Neural cell (in vitro differentiated cells): ENCODE data around the gene CRACR2B. TPM values are rescaled to one million over a fixed set of nuclear protein-coding genes. Genes with fewer than 3 reads are reported as not detected.

Experiments
- H2AFZ ChIP-seq: fragments of 200-600, 300-800 bp; sonication (generic), shearing (Covaris generic); 2 replicates; pipeline ENCODE4 v1.6.0; 2014; ENCODE audit warnings: low read depth, mild to moderate bottlenecking, antibody characterized with exemption, low read length, moderate library complexity
- H3F3A ChIP-seq: fragments of 200-600 bp; shearing (Covaris generic); 2 replicates; pipeline ENCODE4 v1.6.1; 2016; ENCODE audit warnings: mild to moderate bottlenecking, moderate library complexity, mixed read lengths, antibody characterized with exemption, low read length; ENCODE audit not compliant: insufficient read depth, poor library complexity, severe bottlenecking
- H3K27ac ChIP-seq: fragments of 200-600, 300-800 bp; sonication (generic), shearing (Covaris generic); 2 replicates; pipeline ENCODE4 v1.5.1; 2014; ENCODE audit warnings: mild to moderate bottlenecking, low read length, moderate library complexity
- H3K27me3 ChIP-seq: fragments of 300-800, 200-600 bp; sonication (generic), shearing (Covaris generic); 2 replicates; pipeline ENCODE4 v1.6.0; 2014; ENCODE audit warnings: mild to moderate bottlenecking, low read depth, low read length, moderate library complexity; ENCODE audit not compliant: insufficient read depth
- H3K36me3 ChIP-seq: fragments of 300-800, 200-600 bp; sonication (generic), shearing (Covaris generic); 2 replicates; pipeline ENCODE4 v1.5.1; 2014; ENCODE audit warnings: mild to moderate bottlenecking, antibody characterized with exemption, low read length, moderate library complexity; ENCODE audit not compliant: insufficient read depth
- H3K4me2 ChIP-seq: fragments of 300-800, 200-600 bp; sonication (generic), shearing (Covaris generic); 2 replicates; pipeline ENCODE4 v1.6.0; 2014; ENCODE audit warnings: mild to moderate bottlenecking, low read length
- H3K4me3 ChIP-seq: fragments of 300-800, 200-600 bp; sonication (generic), shearing (Covaris generic); 2 replicates; pipeline ENCODE4 v1.5.1; 2014; ENCODE audit warnings: mild to moderate bottlenecking, low read length, moderate library complexity
- H3K79me2 ChIP-seq: fragments of 200-600 bp; shearing (Covaris generic); replicated peaks from 2 replicates; pipeline ENCODE4 v1.6.0; 2014; ENCODE audit warnings: mild to moderate bottlenecking, low read length, moderate library complexity; ENCODE audit not compliant: insufficient read depth
- H3K9ac ChIP-seq: fragments of 300-800, 200-600 bp; sonication (generic), shearing (Covaris generic); 2 replicates; pipeline ENCODE4 v1.6.1; 2016; ENCODE audit warnings: mild to moderate bottlenecking, low read length, mixed read lengths
- H3K9me2 ChIP-seq: fragments of 200-600 bp; shearing (Covaris generic); 2 replicates; pipeline ENCODE4 v1.6.1; 2016; ENCODE audit warnings: mild to moderate bottlenecking, low read length, mixed read lengths; ENCODE audit not compliant: insufficient read depth
- H3K9me3 ChIP-seq: fragments of 200-600, 300-800 bp; sonication (generic), shearing (Covaris generic); 2 replicates; pipeline ENCODE4 v1.6.1; 2016; ENCODE audit warnings: mild to moderate bottlenecking, mixed run types, low read length, moderate library complexity, mixed read lengths
- H4K20me1 ChIP-seq: fragments of 200-600 bp; shearing (Covaris generic); 2 replicates; pipeline ENCODE4 v1.6.1; 2016; ENCODE audit warnings: mild to moderate bottlenecking, mixed run types; ENCODE audit not compliant: insufficient read depth
- CTCF ChIP-seq: fragments of 450-650 bp; IDR thresholded peaks from 2 replicates; pipeline ENCODE4 v1.5.1; 2014; ENCODE audit warnings: antibody characterized with exemption, mild to moderate bottlenecking, moderate library complexity; ENCODE audit not compliant: poor library complexity, severe bottlenecking
- EP300 ChIP-seq: fragments of 450-650 bp; conservative IDR thresholded peaks from 2 replicates; pipeline ENCODE4 v1.6.1; 2014; ENCODE audit warnings: antibody characterized with exemption, mild to moderate bottlenecking, moderate library complexity; ENCODE audit not compliant: poor library complexity, severe bottlenecking
- EZH2 ChIP-seq: fragments of 200-600, 300-800 bp; shearing (Covaris generic), sonication (generic); IDR thresholded peaks from 2 replicates; pipeline ENCODE4 v1.6.1; 2014; ENCODE audit warnings: antibody characterized with exemption, low read length, borderline replicate concordance, mild to moderate bottlenecking; ENCODE audit not compliant: insufficient read depth, poor library complexity, severe bottlenecking
- MXI1 ChIP-seq: fragments of 450-650 bp; conservative IDR thresholded peaks from 2 replicates; pipeline ENCODE4 v1.6.1; 2014; ENCODE audit warnings: antibody characterized with exemption, mild to moderate bottlenecking; ENCODE audit not compliant: poor library complexity, severe bottlenecking
- POLR2AphosphoS5 ChIP-seq: IDR thresholded peaks from 2 replicates; pipeline ENCODE4 v1.6.1; 2012
- RAD21 ChIP-seq: fragments of 450-650 bp; conservative IDR thresholded peaks from 2 replicates; pipeline ENCODE4 v1.6.1; 2014; ENCODE audit warnings: antibody characterized with exemption, mild to moderate bottlenecking, moderate library complexity
- REST ChIP-seq: IDR thresholded peaks from 2 replicates; pipeline ENCODE4 v1.6.1; 2012; ENCODE audit warnings: borderline replicate concordance
- SMC3 ChIP-seq: fragments of 450-650 bp; conservative IDR thresholded peaks from 2 replicates; pipeline ENCODE4 v1.6.1; 2014; ENCODE audit warnings: antibody characterized with exemption, mild to moderate bottlenecking, moderate library complexity; ENCODE audit not compliant: poor library complexity
- TAF1 ChIP-seq: IDR thresholded peaks from 2 replicates; pipeline ENCODE4 v1.6.1; 2012; ENCODE audit warnings: low read depth
- polyA plus RNA-seq: library from polyadenylated mRNA; depleted of rRNA; stranded (reverse); fragments of >200 nt; gene quantifications from 2 replicates; pipeline ENCODE4 v1.2.3, GENCODE V29; 2014

CRACR2B gene
- polyA plus RNA-seq, 1 donor from 2014 or later: 1.2 TPM

- H4K20me1 ChIP-seq: no peaks in the 10 kb centered on the region
These were observed 27.6 kb downstream of the CRACR2B start for GRCh38 chr11:855330-855674.

GRCh38 chr11:855796-856195 lies 28.1 kb downstream of the CRACR2B start:
- Histone ChIP-seq H3K36me3 (no peaks in the 10 kb centered on the region), H3K9ac (no peak overlapping the region), H3K27me3 (peaks cover under 1% of the 10 kb centered on the region), H3K9me3 (no peaks in the 10 kb centered on the region), H3K27ac (no peak overlapping the region), H3F3A (no peaks in the 10 kb centered on the region), H2AFZ (no peak overlapping the region), H3K4me2 (no peak overlapping the region), H4K20me1 (no peaks in the 10 kb centered on the region), H3K79me2 (no peaks in the 10 kb centered on the region), H3K9me2 (no peaks in the 10 kb centered on the region), H3K4me3 (peak overlapping the region; percentile 30)
- no peak for TF ChIP-seq CTCF

More at GRCh38 chr11:855330-855674, 27.6 kb downstream of the CRACR2B start:
- Histone ChIP-seq H3K9me2 (no peaks in the 10 kb centered on the region), H3K4me2 (no peak overlapping the region), H3K9me3 (no peaks in the 10 kb centered on the region), H3K79me2 (no peaks in the 10 kb centered on the region), H3K36me3 (no peaks in the 10 kb centered on the region), H3K9ac (peak overlapping the region; percentile 53), H3F3A (no peaks in the 10 kb centered on the region), H3K27ac (no peak overlapping the region), H2AFZ (no peak overlapping the region), H3K27me3 (peaks cover 5% of the 10 kb centered on the region), H3K4me3 (no peak overlapping the region)
- TF ChIP-seq MXI1: no peak
- no peak for TF ChIP-seq RAD21
- TF ChIP-seq REST: no peak
- no peak for TF ChIP-seq POLR2AphosphoS5
- no peak for TF ChIP-seq EP300
- no peak for TF ChIP-seq EZH2
- no peak for TF ChIP-seq TAF1
- no peak for TF ChIP-seq CTCF
- no peak for TF ChIP-seq SMC3
